ENCODE results near the gene THSD4. TPM values are rescaled to one million over a fixed set of nuclear protein-coding genes. Genes with fewer than 3 reads are reported as not detected.

THSD4 gene
- total RNA-seq, 1 donor = 50.9 TPM

DNA sequence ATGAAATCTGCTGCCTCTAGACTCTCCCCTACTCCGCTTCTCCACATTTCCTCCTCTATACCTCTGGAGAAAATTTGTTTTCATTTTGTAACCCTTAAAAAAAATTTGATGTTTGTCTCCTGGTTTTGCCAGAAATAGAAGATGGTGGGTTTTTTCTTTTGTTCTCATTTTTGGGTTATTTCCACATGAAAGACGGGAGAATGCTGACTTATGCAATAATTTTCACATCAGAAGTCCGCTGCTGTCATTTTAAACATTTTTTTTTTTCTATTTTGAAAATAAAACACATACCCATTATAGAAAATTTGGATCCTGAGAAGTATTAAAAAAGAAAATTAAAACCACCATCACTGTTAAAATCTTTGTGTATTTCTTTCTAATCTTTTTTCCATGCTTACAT, 374.3 kb downstream of the THSD4 start:
- no peak overlapping the region for H3K4me3 ChIP-seq (ENCODE audit: low read depth, low read length)
- TF ChIP-seq, protein P1, sequence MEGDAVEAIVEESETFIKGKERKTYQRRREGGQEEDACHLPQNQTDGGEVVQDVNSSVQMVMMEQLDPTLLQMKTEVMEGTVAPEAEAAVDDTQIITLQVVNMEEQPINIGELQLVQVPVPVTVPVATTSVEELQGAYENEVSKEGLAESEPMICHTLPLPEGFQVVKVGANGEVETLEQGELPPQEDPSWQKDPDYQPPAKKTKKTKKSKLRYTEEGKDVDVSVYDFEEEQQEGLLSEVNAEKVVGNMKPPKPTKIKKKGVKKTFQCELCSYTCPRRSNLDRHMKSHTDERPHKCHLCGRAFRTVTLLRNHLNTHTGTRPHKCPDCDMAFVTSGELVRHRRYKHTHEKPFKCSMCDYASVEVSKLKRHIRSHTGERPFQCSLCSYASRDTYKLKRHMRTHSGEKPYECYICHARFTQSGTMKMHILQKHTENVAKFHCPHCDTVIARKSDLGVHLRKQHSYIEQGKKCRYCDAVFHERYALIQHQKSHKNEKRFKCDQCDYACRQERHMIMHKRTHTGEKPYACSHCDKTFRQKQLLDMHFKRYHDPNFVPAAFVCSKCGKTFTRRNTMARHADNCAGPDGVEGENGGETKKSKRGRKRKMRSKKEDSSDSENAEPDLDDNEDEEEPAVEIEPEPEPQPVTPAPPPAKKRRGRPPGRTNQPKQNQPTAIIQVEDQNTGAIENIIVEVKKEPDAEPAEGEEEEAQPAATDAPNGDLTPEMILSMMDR (IDR thresholded peaks at IDR 0.05; ENCODE audit: insufficient read depth, low read length) = no peak
- no peak for DNase-seq (ENCODE audit: low read depth)

DNA sequence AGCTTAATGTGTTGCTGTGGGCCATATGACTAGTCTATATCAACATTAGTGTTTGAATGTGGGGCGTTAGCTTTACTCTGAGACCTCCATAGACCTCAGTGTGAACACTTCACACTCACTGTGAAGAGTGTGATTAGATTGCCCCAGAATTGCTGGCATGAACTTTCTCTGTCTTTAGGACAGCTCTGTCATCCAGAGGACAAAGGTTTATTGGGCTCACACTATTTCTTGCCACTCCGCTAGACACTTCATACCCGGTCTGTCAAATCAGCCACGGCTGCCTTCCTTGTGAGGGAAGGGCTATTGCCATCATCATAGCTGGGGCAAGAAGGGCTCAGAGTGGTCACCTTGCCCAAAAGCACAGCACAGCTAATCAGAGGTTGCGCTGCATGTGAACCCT, 378.3 kb downstream of the THSD4 start:
- TF ChIP-seq, protein P1 (IDR thresholded peaks at IDR 0.05; ENCODE audit: insufficient read depth, low read length) = no peak
- no peak overlapping the region for H3K4me3 ChIP-seq (ENCODE audit: low read depth, low read length)
- no peak for DNase-seq (ENCODE audit: low read depth)

DNA sequence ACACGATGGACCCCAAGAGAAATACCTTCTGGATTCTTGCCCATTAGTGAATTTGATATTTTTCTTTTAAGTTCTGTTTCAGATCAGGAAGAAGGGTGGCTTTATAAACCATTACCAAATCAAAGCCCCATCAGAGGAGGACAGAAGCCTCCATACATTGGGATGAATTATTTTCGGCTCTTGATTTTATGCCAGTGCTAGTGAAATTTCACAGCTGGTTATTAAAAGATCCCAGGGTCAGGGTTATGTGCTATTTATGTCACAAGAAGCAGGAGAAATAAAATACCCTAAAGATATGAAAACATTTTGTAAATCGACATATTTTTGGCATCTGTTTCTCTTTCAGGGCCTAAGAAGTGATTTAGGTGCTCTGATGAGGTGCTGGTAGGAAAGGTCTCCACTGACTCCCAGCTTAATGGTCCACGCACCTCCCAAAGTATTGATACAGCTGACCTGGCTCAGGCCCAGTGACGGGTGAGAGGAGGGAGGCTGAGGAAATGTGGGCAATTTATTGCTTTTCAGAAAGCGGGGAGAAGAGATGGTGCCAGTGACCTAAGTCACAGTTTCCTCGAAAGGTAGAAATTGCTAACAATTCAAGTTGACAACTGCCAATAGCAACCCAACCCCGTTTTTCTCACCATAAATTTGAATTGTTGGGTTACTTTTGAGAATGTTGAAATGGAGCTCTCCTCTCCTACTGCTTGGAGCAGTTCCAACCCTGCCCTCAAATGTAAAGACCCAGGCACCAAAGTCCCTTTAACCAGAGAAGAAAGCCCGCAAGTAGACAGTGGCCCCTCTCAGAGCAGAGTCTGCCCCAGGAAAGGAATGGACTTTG, 379.5 kb downstream of the THSD4 start:
- TF ChIP-seq, protein P1 (IDR thresholded peaks at IDR 0.05; ENCODE audit: insufficient read depth, low read length) = no peak
- no peak for DNase-seq (ENCODE audit: low read depth)
- H3K4me3 ChIP-seq (ENCODE audit: low read depth, low read length) = no peak overlapping the region

DNA sequence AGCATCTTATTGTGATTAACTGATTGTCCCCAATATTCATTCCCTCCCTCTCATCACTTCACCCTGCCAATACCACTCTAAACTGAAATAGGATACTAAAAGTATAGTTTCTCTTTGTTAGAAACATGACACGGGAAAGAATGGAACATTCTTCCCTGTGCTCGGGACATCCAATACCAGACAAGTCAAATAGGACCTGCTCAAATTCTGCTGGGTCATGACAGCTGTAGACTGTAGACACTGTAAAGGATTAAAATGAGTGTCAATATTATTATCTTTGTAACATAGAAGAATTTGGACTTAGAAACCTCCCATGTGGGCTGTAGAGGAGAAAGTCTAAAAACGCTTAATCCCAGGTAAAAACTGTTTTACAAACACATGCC, 380.1 kb downstream of the THSD4 start:
- TF ChIP-seq, protein P1 (IDR thresholded peaks at IDR 0.05; ENCODE audit: insufficient read depth, low read length) = no peak
- no peak overlapping the region for H3K4me3 ChIP-seq (ENCODE audit: low read depth, low read length)
- no peak for DNase-seq (ENCODE audit: low read depth)

DNA sequence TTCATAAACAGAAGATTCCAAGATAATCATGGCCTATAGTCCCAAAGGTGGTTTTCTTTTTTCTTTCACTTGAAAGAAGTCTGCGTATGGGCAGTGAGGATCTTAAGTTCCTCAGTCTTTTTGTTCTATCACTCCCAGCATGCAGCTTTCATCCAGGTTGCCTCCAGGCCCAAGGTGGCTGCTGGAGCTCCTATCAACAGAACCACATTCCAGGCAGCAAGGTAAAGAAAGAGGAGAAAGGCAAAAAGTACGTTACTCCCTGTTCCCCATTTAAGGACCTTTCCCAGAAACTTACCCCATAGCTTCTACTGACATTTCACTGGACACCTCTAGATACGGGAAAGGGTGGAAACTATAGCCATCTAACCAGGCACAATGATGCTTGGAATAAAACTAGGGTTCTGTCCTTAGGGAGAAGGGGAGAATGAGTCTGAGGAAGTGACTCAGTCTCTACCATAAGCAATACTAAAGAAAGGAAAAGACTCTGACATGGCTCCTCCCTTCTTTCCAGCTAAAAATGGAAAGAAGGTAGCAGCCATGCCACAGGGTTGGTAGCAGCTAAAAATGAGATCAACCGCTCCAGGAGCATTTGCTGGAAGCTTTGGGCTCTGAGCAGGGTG, 381.2 kb downstream of the THSD4 start:
- peak; percentile 72 for DNase-seq (ENCODE audit: low read depth)
- H3K4me3 ChIP-seq (ENCODE audit: low read depth, low read length) = no peak overlapping the region
- TF ChIP-seq, protein P1 (IDR thresholded peaks at IDR 0.05; ENCODE audit: insufficient read depth, low read length) = no peak

DNA sequence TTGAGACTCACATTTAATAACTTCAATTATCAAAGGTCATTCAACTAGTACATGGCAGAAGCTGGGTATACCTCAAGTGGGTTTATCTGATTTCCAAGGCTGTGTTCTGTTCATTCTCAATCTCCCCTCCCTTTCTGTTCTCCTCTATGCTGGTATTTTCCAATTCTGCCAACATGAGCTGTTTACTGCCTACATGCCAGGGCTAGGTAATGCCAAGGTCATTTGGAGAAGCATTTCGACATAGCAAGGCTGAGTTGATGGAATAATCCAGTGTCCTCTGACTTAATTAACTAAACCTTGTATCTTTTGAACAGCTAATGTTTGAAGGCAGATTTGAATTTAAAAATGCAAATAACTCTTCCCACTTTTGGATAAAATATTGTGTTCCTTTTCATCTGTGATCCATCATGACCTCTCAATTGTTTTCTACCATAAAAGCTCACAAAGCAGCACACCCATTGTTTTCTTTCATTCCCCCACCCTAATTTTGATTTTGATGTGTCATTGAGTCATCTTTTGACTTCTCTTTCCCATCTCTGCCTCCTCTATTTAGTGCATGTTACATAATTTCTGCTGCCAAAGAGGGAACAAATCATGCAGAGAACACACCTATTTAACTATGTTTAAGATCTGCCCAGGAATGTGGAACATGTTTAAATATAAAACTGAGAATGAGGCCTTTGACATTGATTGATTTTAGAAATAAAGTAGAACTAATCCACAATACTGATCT, 386.2 kb downstream of the THSD4 start:
- peak; percentile 9 for DNase-seq (ENCODE audit: low read depth)
- TF ChIP-seq, protein P1 (IDR thresholded peaks at IDR 0.05; ENCODE audit: insufficient read depth, low read length) = no peak
- no peak overlapping the region for H3K4me3 ChIP-seq (ENCODE audit: low read depth, low read length)

Measured in fibroblast of the aortic adventitia (primary cell).